NOMO-1 treated with DMSO at 0.1 percent for 48 hours (cell line): Measurements from ENCODE around the gene HEPHL1.
"Not testable (repeated sequence)": the region's sequence is repeated elsewhere in the genome, so short reads cannot be mapped to it uniquely, and the experiment has no call there.

Experiments
- DNase-seq: peaks from one replicate; lab custom pipeline; 2025; ENCODE audit not compliant: unreplicated experiment; lab: John Stamatoyannopoulos, UW

The HEPHL1 gene

GRCh38 chr11:94020777-94021481, at the start of gene HEPHL1:
Gene HEPHL1 (plus strand): TSS chr11:94021354. CDS start chr11:94021369, 15 bp downstream.
- no peak for DNase-seq

- DNase-seq, result no peak
These were observed 48.4 kb upstream of the HEPHL1 start for GRCh38 chr11:93972790-93973189.

- DNase-seq, result not testable (repeated sequence)
These were observed 47.7 kb upstream of the HEPHL1 start for GRCh38 chr11:93973322-93974051.

- DNase-seq, result no peak
These were observed 46.4 kb upstream of the HEPHL1 start for GRCh38 chr11:93974759-93975158.

GRCh38 chr11:93976577-93977254, 44.4 kb upstream of the HEPHL1 start:
- not testable (repeated sequence) for DNase-seq

- no peak for DNase-seq
These were observed 37.5 kb upstream of the HEPHL1 start for GRCh38 chr11:93983542-93984195.

- DNase-seq, result no peak
These were observed 37.0 kb upstream of the HEPHL1 start for GRCh38 chr11:93984196-93984567.

- no peak for DNase-seq
These were observed 36.2 kb upstream of the HEPHL1 start for GRCh38 chr11:93984936-93985335.

- DNase-seq, result no peak
These were observed 34.4 kb upstream of the HEPHL1 start for GRCh38 chr11:93986716-93987115.

- DNase-seq, result no peak
These were observed 32.7 kb upstream of the HEPHL1 start for GRCh38 chr11:93988455-93988854.

- no peak for DNase-seq
These were observed 32.2 kb upstream of the HEPHL1 start for GRCh38 chr11:93988912-93989311.

- no peak for DNase-seq
These were observed 27.4 kb upstream of the HEPHL1 start for GRCh38 chr11:93993747-93994146.

GRCh38 chr11:93997741-93998140, 23.4 kb upstream of the HEPHL1 start:
- DNase-seq, result no peak

GRCh38 chr11:94000659-94001058, 20.5 kb upstream of the HEPHL1 start:
- DNase-seq, result no peak

- no peak for DNase-seq
These were observed 18.9 kb upstream of the HEPHL1 start for GRCh38 chr11:94002226-94002625.

- no peak for DNase-seq
These were observed 13.7 kb upstream of the HEPHL1 start for GRCh38 chr11:94007426-94007825.

- DNase-seq, result no peak
These were observed 13.2 kb upstream of the HEPHL1 start for GRCh38 chr11:94007906-94008305.

- no peak for DNase-seq
These were observed 11.0 kb upstream of the HEPHL1 start for GRCh38 chr11:94010136-94010535.

GRCh38 chr11:94011478-94011877, 9.7 kb upstream of the HEPHL1 start:
- DNase-seq, result no peak

GRCh38 chr11:94017446-94017845, 3.7 kb upstream of the HEPHL1 start:
- no peak for DNase-seq

- no peak for DNase-seq
These were observed 2.4 kb upstream of the HEPHL1 start for GRCh38 chr11:94018721-94019120.
